ENCODE results near the gene LAMTOR1. TPM values are rescaled to one million over a fixed set of nuclear protein-coding genes. Genes with fewer than 3 reads are reported as not detected.

The LAMTOR1 gene
- total and polyA plus RNA-seq, 2 donors (not counting 1 experiment from before 2014, with no cell fraction given), result 71.0 to 104 TPM

DNA sequence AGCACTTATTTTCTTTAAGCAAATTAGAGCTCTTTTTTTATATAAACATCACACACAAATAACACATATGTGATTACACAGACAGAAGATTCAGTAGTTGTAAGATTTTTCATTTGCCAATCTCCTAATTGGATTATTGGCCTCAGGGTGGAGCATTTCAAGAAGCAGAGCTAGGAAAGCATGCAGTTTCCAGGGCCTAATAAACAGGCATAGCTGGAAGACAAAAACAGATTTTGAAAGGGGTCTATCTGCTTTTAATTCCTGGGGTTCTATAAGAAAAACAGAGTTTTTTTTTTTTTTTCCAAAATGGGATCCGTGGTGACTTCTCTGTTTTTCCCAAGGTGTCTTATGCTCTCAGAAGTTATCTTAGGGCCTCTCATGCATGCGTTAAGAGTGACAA, 24.8 kb upstream of the LAMTOR1 start:
- no peaks in the 10 kb centered on the region for H3K79me2 ChIP-seq (ENCODE audit: control insufficient read depth, insufficient read depth, low read length)
- ATAC-seq (ENCODE audit: low read depth), result no peak
- peaks cover 41% of the 10 kb centered on the region for H3K27me3 Mint-ChIP-seq
- H3K4me3 ChIP-seq (ENCODE audit: control extremely low read depth in 1 of 5, extremely low read depth in 1 of 5, insufficient read depth in 1 of 5, low read depth in 2 of 5, low read length in 4 of 5), result no peak overlapping the region
- no peak overlapping the region for H2AFZ ChIP-seq (ENCODE audit: insufficient read depth, low read depth, low read length, poor library complexity, severe bottlenecking)
- H3K4me1 ChIP-seq (ENCODE audit: control insufficient read depth in 2 of 2, insufficient read depth in 2 of 2, low read length in 2 of 2), result no peaks in the 10 kb centered on the region
- TF ChIP-seq, protein P1, sequence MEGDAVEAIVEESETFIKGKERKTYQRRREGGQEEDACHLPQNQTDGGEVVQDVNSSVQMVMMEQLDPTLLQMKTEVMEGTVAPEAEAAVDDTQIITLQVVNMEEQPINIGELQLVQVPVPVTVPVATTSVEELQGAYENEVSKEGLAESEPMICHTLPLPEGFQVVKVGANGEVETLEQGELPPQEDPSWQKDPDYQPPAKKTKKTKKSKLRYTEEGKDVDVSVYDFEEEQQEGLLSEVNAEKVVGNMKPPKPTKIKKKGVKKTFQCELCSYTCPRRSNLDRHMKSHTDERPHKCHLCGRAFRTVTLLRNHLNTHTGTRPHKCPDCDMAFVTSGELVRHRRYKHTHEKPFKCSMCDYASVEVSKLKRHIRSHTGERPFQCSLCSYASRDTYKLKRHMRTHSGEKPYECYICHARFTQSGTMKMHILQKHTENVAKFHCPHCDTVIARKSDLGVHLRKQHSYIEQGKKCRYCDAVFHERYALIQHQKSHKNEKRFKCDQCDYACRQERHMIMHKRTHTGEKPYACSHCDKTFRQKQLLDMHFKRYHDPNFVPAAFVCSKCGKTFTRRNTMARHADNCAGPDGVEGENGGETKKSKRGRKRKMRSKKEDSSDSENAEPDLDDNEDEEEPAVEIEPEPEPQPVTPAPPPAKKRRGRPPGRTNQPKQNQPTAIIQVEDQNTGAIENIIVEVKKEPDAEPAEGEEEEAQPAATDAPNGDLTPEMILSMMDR (IDR thresholded peaks at IDR 0.05), result no peak
- TF ChIP-seq EZH2 (IDR thresholded peaks at IDR 0.05; ENCODE audit: borderline replicate concordance, insufficient read depth, low read depth, low read length, poor library complexity, severe bottlenecking), result no peak
- H3K9me3 Mint-ChIP-seq (ENCODE audit: insufficient read depth), result peaks cover 13% of the 10 kb centered on the region
- peaks cover 5 to 16% (median 16%) of the 10 kb centered on the region in 3 donors for H3K9me3 ChIP-seq (ENCODE audit: control extremely low read depth in 1 of 3, control insufficient read depth in 2 of 3, insufficient read depth in 1 of 3, low read length in 2 of 3)
- H3K4me2 ChIP-seq (replicated peaks; ENCODE audit: low read depth, low read length, poor library complexity, severe bottlenecking), result no peak overlapping the region
- POLR2A ChIA-PET, result no interaction called here
- no peak overlapping the region for H3K4me3 Mint-ChIP-seq
- intact Hi-C loops (cut with micrococcal nuclease), result no loop called here
- no peaks in the 10 kb centered on the region for H3K36me3 ChIP-seq (replicated peaks in 1 of 2; ENCODE audit: control extremely low read depth in 1 of 2, control insufficient read depth in 1 of 2, extremely low read depth in 1 of 2, insufficient read depth in 2 of 2, low read length in 1 of 2)
- H3K27me3 ChIP-seq (replicated peaks in 1 of 4; ENCODE audit: control extremely low read depth in 1 of 4, control insufficient read depth in 3 of 4, insufficient read depth in 4 of 4, low read length in 3 of 4), result peaks cover 0 to 11% (median 5%) of the 10 kb centered on the region in 4 experiments
- no peak overlapping the region for H3K27ac ChIP-seq (ENCODE audit: low read length in 2 of 2)
- no peaks in the 10 kb centered on the region for H3K4me1 Mint-ChIP-seq
- WGBS (ENCODE audit: insufficient coverage), result 83% methylated on average over 2 of the region's 2 CpGs
- H4K20me1 ChIP-seq (ENCODE audit: control insufficient read depth, insufficient read depth, low read length, poor library complexity, severe bottlenecking), result no peaks in the 10 kb centered on the region
- CTCF ChIA-PET, result interaction anchor here (1.4 kb wide), 1 partner anchor 16 kb away, joined by 5 read pairs; no protein-coding TSS in a partner anchor
- no peak for DNase-seq
- H3K27ac Mint-ChIP-seq, result no peak overlapping the region
- no peak overlapping the region for H3K9ac ChIP-seq (ENCODE audit: low read length)

DNA sequence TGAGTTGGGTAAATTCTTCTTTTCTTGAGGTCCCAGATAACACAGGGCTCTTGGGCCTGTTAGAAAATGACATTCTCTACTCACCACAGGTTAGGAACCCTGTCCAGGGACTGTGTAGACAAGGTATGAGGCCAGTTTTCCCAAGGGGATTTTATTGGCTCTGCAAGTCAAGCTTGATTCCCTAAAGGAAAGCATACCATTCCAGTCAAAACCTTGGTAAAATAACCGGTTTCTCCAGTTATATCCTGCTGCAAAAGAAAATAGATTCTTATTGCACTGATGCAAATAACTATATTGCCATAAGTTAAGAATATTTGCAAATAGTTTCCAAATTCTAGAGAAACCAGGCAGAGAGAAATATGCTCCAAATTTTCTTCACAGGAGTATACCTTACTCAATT, 22.9 kb upstream of the LAMTOR1 start:
- H3K4me3 Mint-ChIP-seq, result no peak overlapping the region
- H3K27me3 Mint-ChIP-seq, result peaks cover 36% of the 10 kb centered on the region
- Histone ChIP-seq H3K9me3 (ENCODE audit: control extremely low read depth in 1 of 3, control insufficient read depth in 2 of 3, insufficient read depth in 1 of 3, low read length in 2 of 3) (peaks cover 5 to 16% (median 16%) of the 10 kb centered on the region in 3 donors), H3K79me2 (ENCODE audit: control insufficient read depth, insufficient read depth, low read length) (no peaks in the 10 kb centered on the region), H3K4me2 (replicated peaks; ENCODE audit: low read depth, low read length, poor library complexity, severe bottlenecking) (no peak overlapping the region), H4K20me1 (ENCODE audit: control insufficient read depth, insufficient read depth, low read length, poor library complexity, severe bottlenecking) (no peaks in the 10 kb centered on the region), H3K27ac (ENCODE audit: low read length in 2 of 2) (no peak overlapping the region), H3K27me3 (replicated peaks in 1 of 4; ENCODE audit: control extremely low read depth in 1 of 4, control insufficient read depth in 3 of 4, insufficient read depth in 4 of 4, low read length in 3 of 4) (peaks cover 0 to 11% (median 0%) of the 10 kb centered on the region in 4 experiments), H3K36me3 (replicated peaks in 1 of 2; ENCODE audit: control extremely low read depth in 1 of 2, control insufficient read depth in 1 of 2, extremely low read depth in 1 of 2, insufficient read depth in 2 of 2, low read length in 1 of 2) (no peaks in the 10 kb centered on the region), H2AFZ (ENCODE audit: insufficient read depth, low read depth, low read length, poor library complexity, severe bottlenecking) (no peak overlapping the region), H3K9ac (ENCODE audit: low read length) (no peak overlapping the region), H3K4me1 (ENCODE audit: control insufficient read depth in 2 of 2, insufficient read depth in 2 of 2, low read length in 2 of 2) (no peaks in the 10 kb centered on the region), H3K4me3 (ENCODE audit: control extremely low read depth in 1 of 5, extremely low read depth in 1 of 5, insufficient read depth in 1 of 5, low read depth in 2 of 5, low read length in 4 of 5) (no peak overlapping the region)
- ATAC-seq (ENCODE audit: low read depth) (no peak), DNase-seq (no peak)
- H3K4me1 Mint-ChIP-seq, result no peaks in the 10 kb centered on the region
- CTCF ChIA-PET, result interaction anchor here (1.6 to 1.9 kb wide), 3 partner anchors 18 to 101 kb away, joined by 3 to 5 read pairs (median 4); no protein-coding TSS in a partner anchor
- H3K27ac Mint-ChIP-seq, result no peak overlapping the region
- POLR2A ChIA-PET, result no interaction called here
- WGBS (ENCODE audit: insufficient coverage), result no CpG with 5 or more reads among the region's 1 CpG
- intact Hi-C loops (cut with micrococcal nuclease), result no loop called here
- H3K9me3 Mint-ChIP-seq (ENCODE audit: insufficient read depth), result peaks cover 13% of the 10 kb centered on the region
- TF ChIP-seq EZH2 (IDR thresholded peaks at IDR 0.05; ENCODE audit: borderline replicate concordance, insufficient read depth, low read depth, low read length, poor library complexity, severe bottlenecking), result no peak
- TF ChIP-seq, protein P1 (IDR thresholded peaks at IDR 0.05), result no peak

Measured in B cell (primary cell).